GM12878 (cell line): ENCODE data around the gene NR2F2. TPM values are rescaled to one million over a fixed set of nuclear protein-coding genes. Genes with fewer than 3 reads are reported as not detected.
A peak's percentile ranks its signal among the peaks of the same experiment; 100 is the strongest.

Experiments used
- ATAC-seq: fragments of 200-7000 bp; cut with Tn5 transposase; 3 replicates; pipeline ENCODE4 v1.9.1; 2020; ENCODE audit warnings: mild to moderate bottlenecking, moderate library complexity
- BruUV-seq: library from RNA; stranded (reverse); fragments of 400-500 nt; replicated peaks from 2 replicates; lab custom pipeline; 2021; lab: Mats Ljungman, UMichigan
- CTCF ChIA-PET: fragments of 300-600 bp; sonication (Branson Sonifier 250); formaldehyde crosslinking; extraction: SDS; loops from one replicate; lab custom pipeline; 2021; ENCODE audit warnings: inconsistent platforms; lab: Yijun Ruan, JAX
- POLR2A ChIA-PET: fragments of 350-600 bp; formaldehyde crosslinking; extraction: SDS; loops from one replicate; lab custom pipeline; 2021; ENCODE audit warnings: inconsistent platforms; lab: Charles Lee
- RAD21 ChIA-PET: fragments of 300-600 bp; sonication (Branson Sonifier 250); formaldehyde crosslinking; loops from one replicate; lab custom pipeline; 2023; ENCODE audit warnings: antibody characterized with exemption; ENCODE audit not compliant: unreplicated experiment; lab: Charles Lee
- SMC1A ChIA-PET: fragments of 300-600 bp; sonication (Branson Sonifier 250); formaldehyde crosslinking; loops from one replicate; lab custom pipeline; 2023; ENCODE audit not compliant: unreplicated experiment, uncharacterized antibody; lab: Charles Lee
- DNase-seq: peaks from one replicate; pipeline ENCODE4 v3.0.0-alpha.2; 2011; ENCODE audit warnings: low read depth, low spot score
- FAIRE-seq: peaks from 3 replicates; lab custom pipeline; 2011; peaks lifted over from hg19 to GRCh38; lab: Jason Lieb, UNC
- H2AFZ ChIP-seq: 2 replicates; pipeline ENCODE4 v1.6.0; 2011; ENCODE audit warnings: low read depth, low read length, control low read depth; ENCODE audit not compliant: control insufficient read depth
- H3K27ac ChIP-seq: 2 replicates; pipeline ENCODE4 v1.5.1; 2011; ENCODE audit warnings: control low read depth; ENCODE audit not compliant: control insufficient read depth, insufficient read depth
- H3K27me3 ChIP-seq, 2 experiments: replicated peaks in 1 of 2; 2 replicates each; pipeline versions ENCODE4 v1.6.0 to v1.6.1; 2011; ENCODE audit warnings: low read length in 1 of 2; ENCODE audit not compliant: control insufficient read depth in 2 of 2, insufficient read depth in 2 of 2
- H3K36me3 ChIP-seq, 2 experiments: 2 replicates each; pipeline ENCODE4 v1.5.1; 2011; ENCODE audit warnings: low read length in 1 of 2; ENCODE audit not compliant: control insufficient read depth in 2 of 2, insufficient read depth in 2 of 2
- H3K4me1 ChIP-seq: 2 replicates; pipeline ENCODE4 v1.6.1; 2011; ENCODE audit warnings: mild to moderate bottlenecking, low read length, moderate library complexity, mixed read lengths; ENCODE audit not compliant: control insufficient read depth, insufficient read depth
- H3K4me2 ChIP-seq: 2 replicates; pipeline ENCODE4 v1.6.0; 2011; ENCODE audit warnings: control low read depth; ENCODE audit not compliant: control insufficient read depth, insufficient read depth
- H3K4me3 ChIP-seq: fragments of 200-600 bp; sonication (generic); 2 replicates; pipeline ENCODE4 v1.5.1; 2016
- H3K79me2 ChIP-seq: 2 replicates; pipeline ENCODE4 v1.6.0; 2011; ENCODE audit warnings: low read length; ENCODE audit not compliant: control insufficient read depth, insufficient read depth
- H3K9ac ChIP-seq: 2 replicates; pipeline ENCODE4 v1.8.0; 2011; ENCODE audit warnings: low read length, control low read depth, mixed read lengths; ENCODE audit not compliant: control insufficient read depth, insufficient read depth
- H3K9me3 ChIP-seq: replicated peaks from 3 replicates; pipeline ENCODE4 v1.5.1; 2011; ENCODE audit warnings: mild to moderate bottlenecking, low read length; ENCODE audit not compliant: control insufficient read depth, insufficient read depth
- H4K20me1 ChIP-seq: 2 replicates; pipeline ENCODE4 v1.6.0; 2011; ENCODE audit not compliant: control insufficient read depth, insufficient read depth
- BCL11A ChIP-seq: IDR thresholded peaks from 2 replicates; pipeline ENCODE4 v1.6.1; 2011; ENCODE audit warnings: low read depth, low read length
- ETV6 ChIP-seq, 2 experiments: fragments of 450-650 bp in 1 of 2; IDR thresholded peaks in 1 of 2; conservative IDR thresholded peaks in 1 of 2; 2 replicates each; pipeline ENCODE4 v1.6.1; 2014; ENCODE audit warnings: antibody characterized with exemption in 1 of 2, borderline replicate concordance in 1 of 2, low read depth in 1 of 2, mild to moderate bottlenecking in 1 of 2, moderate library complexity in 1 of 2
- HCFC1 ChIP-seq: fragments of 150-350 bp; IDR thresholded peaks from 2 replicates; pipeline ENCODE4 v1.6.1; 2014; ENCODE audit warnings: low read length
- SUPT20H ChIP-seq: IDR thresholded peaks from 2 replicates; pipeline ENCODE4 v1.6.1; 2011; ENCODE audit warnings: low read depth, mild to moderate bottlenecking, low read length, moderate library complexity, borderline replicate concordance; ENCODE audit not compliant: control insufficient read depth
- WGBS: methylation state at CpG from one replicate; pipeline ENCODE4 v1.1.6; 2016; ENCODE audit warnings: low lambda C conversion rate; ENCODE audit not compliant: insufficient replicate concordance, insufficient coverage; ENCODE audit errors: missing lambda C conversion rate; 5-methylcytosine and 5-hydroxymethylcytosine counted together
- in situ Hi-C: fragments of 300-500 bp; cut with MboI; formaldehyde crosslinking; loops from 9 replicates; pipeline ENCODE4 v1.14.3; 2018; ENCODE audit warnings: mixed read lengths
- intact Hi-C: fragments of 100-400 bp; cut with micrococcal nuclease; formaldehyde crosslinking; loops from one replicate; pipeline ENCODE4 v1.14.2; 2022; ENCODE audit not compliant: unreplicated experiment
- polyA plus RNA-seq, 11 experiments: library from polyadenylated mRNA; depleted of rRNA in 4 of 11; unstranded in 6 of 11; stranded (reverse) in 5 of 11; fragments of >200 nt; fragmentation: Nextera tagmentation in 4 of 11; fragmentation: Illumina TruSeq in 1 of 11; extraction: Ambion mirVana in 4 of 11; extraction: Trizol in 1 of 11; gene quantifications; 1 replicate in 1 of 11; 2 replicates in 10 of 11; pipeline versions ENCODE4 v1.2.1 to v1.2.3, GENCODE V29; 2011 to 2016; ENCODE audit warnings: inconsistent platforms in 2 of 11, missing spikeins in 2 of 11, low read depth in 1 of 11
- total RNA-seq, 4 experiments: library from RNA; depleted of rRNA in 3 of 4; stranded (reverse); fragments of >200 nt in 3 of 4; fragmentation: Illumina TruSeq in 1 of 4; extraction: Trizol in 1 of 4; gene quantifications; 2 replicates each; pipeline versions ENCODE4 v1.2.1 to v1.2.3, GENCODE V29; 2013 to 2021
- TF ChIP-seq, protein P1 (sequence below): fragments of 150-350 bp; IDR thresholded peaks from 2 replicates; pipeline ENCODE4 v1.6.1; 2016; ENCODE audit warnings: low read depth, low read length

The NR2F2 gene
- total and polyA plus RNA-seq, 10 of the 15 experiments (the other 5 are each of a cell fraction or from before 2014, with no cell fraction given): 1.1 to 10.1 (median 3.2) TPM

DNA sequence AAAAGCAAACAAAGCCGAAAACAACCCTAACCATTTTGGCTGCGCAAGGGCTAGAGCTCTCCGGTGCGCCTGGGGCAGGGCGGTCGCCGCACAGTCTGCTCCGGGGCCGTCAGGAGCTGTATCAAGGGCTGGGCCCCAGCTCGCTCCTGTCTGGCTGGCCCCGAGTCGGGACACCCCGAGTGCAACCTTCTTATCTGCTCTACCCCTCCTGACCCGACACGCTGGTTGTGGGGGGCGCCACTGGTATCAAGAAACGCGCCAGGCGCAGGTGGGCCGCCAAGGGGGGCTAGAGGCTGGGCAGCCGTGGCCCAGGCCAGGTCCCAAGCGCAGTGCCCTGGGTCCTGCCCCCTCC is 36.0 kb downstream of the NR2F2 start:
- H3K4me3 ChIP-seq: no peak overlapping the region
- TF ChIP-seq HCFC1: no peak
- TF ChIP-seq SUPT20H: no peak
- no peak for TF ChIP-seq BCL11A
- TF ChIP-seq ETV6 (conservative IDR thresholded peaks at IDR 0.05 in 1 of 2, IDR thresholded peaks at IDR 0.05 in 1 of 2; ENCODE audit: borderline replicate concordance in 1 of 2, low read depth in 1 of 2): no peak
- TF ChIP-seq, protein P1, sequence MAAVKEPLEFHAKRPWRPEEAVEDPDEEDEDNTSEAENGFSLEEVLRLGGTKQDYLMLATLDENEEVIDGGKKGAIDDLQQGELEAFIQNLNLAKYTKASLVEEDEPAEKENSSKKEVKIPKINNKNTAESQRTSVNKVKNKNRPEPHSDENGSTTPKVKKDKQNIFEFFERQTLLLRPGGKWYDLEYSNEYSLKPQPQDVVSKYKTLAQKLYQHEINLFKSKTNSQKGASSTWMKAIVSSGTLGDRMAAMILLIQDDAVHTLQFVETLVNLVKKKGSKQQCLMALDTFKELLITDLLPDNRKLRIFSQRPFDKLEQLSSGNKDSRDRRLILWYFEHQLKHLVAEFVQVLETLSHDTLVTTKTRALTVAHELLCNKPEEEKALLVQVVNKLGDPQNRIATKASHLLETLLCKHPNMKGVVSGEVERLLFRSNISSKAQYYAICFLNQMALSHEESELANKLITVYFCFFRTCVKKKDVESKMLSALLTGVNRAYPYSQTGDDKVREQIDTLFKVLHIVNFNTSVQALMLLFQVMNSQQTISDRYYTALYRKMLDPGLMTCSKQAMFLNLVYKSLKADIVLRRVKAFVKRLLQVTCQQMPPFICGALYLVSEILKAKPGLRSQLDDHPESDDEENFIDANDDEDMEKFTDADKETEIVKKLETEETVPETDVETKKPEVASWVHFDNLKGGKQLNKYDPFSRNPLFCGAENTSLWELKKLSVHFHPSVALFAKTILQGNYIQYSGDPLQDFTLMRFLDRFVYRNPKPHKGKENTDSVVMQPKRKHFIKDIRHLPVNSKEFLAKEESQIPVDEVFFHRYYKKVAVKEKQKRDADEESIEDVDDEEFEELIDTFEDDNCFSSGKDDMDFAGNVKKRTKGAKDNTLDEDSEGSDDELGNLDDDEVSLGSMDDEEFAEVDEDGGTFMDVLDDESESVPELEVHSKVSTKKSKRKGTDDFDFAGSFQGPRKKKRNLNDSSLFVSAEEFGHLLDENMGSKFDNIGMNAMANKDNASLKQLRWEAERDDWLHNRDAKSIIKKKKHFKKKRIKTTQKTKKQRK: no peak
- no peaks in the 10 kb centered on the region; the same call in 2 of the 3 replicates for H3K9me3 ChIP-seq
- no peaks in the 10 kb centered on the region for H3K36me3 ChIP-seq
- BruUV-seq: no TSS peak
- H2AFZ ChIP-seq: no peak overlapping the region
- ATAC-seq (0 out of 3 replicates have a peak, but pooled peaks have one; percentile 5), DNase-seq (no peak), FAIRE-seq (no peak)
- no peaks in the 10 kb centered on the region for H3K4me1 ChIP-seq
- peaks cover 14 to 20% of the 10 kb centered on the region in 2 experiments; a peak in 3 of 4 replicates for H3K27me3 ChIP-seq
- SMC1A ChIA-PET: no interaction called here
- RAD21 ChIA-PET: no interaction called here
- CTCF ChIA-PET: interaction anchor here (2.1 kb wide), 1 partner anchor 10 kb away, joined by 4 read pairs; no protein-coding TSS in a partner anchor
- WGBS: 29% methylated on average over 22 of the region's 22 CpGs
- no peaks in the 10 kb centered on the region for H3K79me2 ChIP-seq
- no peak overlapping the region for H3K27ac ChIP-seq
- H4K20me1 ChIP-seq: no peaks in the 10 kb centered on the region
- intact Hi-C loops (no loop called here), in situ Hi-C loops (no loop called here)
- POLR2A ChIA-PET: interaction anchor here (0.6 kb wide), 1 partner anchor 199 kb away, joined by 3 read pairs; no protein-coding TSS in a partner anchor
- no peak overlapping the region for H3K4me2 ChIP-seq
- H3K9ac ChIP-seq: no peak overlapping the region
